GM19035 (cell line): ENCODE measurements around the gene HDAC5.
"Not testable (repeated sequence)": the region's sequence is repeated elsewhere in the genome, so short reads cannot be mapped to it uniquely, and the experiment has no call there.

Experiments
- ATAC-seq: cut with Tn5 transposase; IDR thresholded peaks from one replicate; pipeline ENCODE4 v1.9.1; 2021; ENCODE audit not compliant: unreplicated experiment

The HDAC5 gene

GRCh38 chr17:44133918-44134476 is 10.6 kb upstream of the HDAC5 start:
- ATAC-seq: no peak

GRCh38 chr17:44132275-44132821 is 8.9 kb upstream of the HDAC5 start:
- no peak for ATAC-seq

GRCh38 chr17:44131372-44131771 is 7.9 kb upstream of the HDAC5 start:
- ATAC-seq: not testable (repeated sequence)

GRCh38 chr17:44130693-44131349 is 7.4 kb upstream of the HDAC5 start:
- no peak for ATAC-seq

- no peak for ATAC-seq
Measured at GRCh38 chr17:44128383-44128782, 4.9 kb upstream of the HDAC5 start.

- no peak for ATAC-seq
Measured at GRCh38 chr17:44124118-44124438, 637 bp upstream of the HDAC5 start.

- peak; percentile 32 for ATAC-seq
Measured at GRCh38 chr17:44122816-44123355, 555 bp downstream of the HDAC5 start.

- ATAC-seq: no peak
Measured at GRCh38 chr17:44121997-44122815, 1.2 kb downstream of the HDAC5 start.

- ATAC-seq: no peak
Measured at GRCh38 chr17:44120851-44121605, 2.4 kb downstream of the HDAC5 start.

GRCh38 chr17:44120281-44120680 is 3.2 kb downstream of the HDAC5 start:
- not testable (repeated sequence) for ATAC-seq

- no peak for ATAC-seq
Measured at GRCh38 chr17:44119798-44120197, 3.6 kb downstream of the HDAC5 start.

GRCh38 chr17:44119062-44119461 is 4.4 kb downstream of the HDAC5 start:
- ATAC-seq: no peak

- ATAC-seq: no peak
Measured at GRCh38 chr17:44118427-44119050, 4.9 kb downstream of the HDAC5 start.

GRCh38 chr17:44117351-44117750 is 6.1 kb downstream of the HDAC5 start:
- ATAC-seq: no peak

- no peak for ATAC-seq
Measured at GRCh38 chr17:44115585-44116415, 7.6 kb downstream of the HDAC5 start.

GRCh38 chr17:44113868-44114840 is 9.3 kb downstream of the HDAC5 start:
- no peak for ATAC-seq

- ATAC-seq: no peak
Measured at GRCh38 chr17:44113382-44113781, 10.1 kb downstream of the HDAC5 start.
